Stimulated activated CD8-positive, alpha-beta memory T cell treated with anti-CD3 and anti-CD28 coated beads, Interleukin-4, amount 100 ng/mL, for 4 hours (primary cell): ENCODE data around the gene OCLN.
"Not testable (repeated sequence)": the region's sequence is repeated elsewhere in the genome, so short reads cannot be mapped to it uniquely, and the experiment has no call there.

Experiments
- DNase-seq, 2 donors: peaks; one replicate each; pipeline ENCODE4 v3.0.0-alpha.2; 2020; ENCODE audit warnings: low read depth in 2 of 2, low spot score in 1 of 2

The OCLN gene

DNA sequence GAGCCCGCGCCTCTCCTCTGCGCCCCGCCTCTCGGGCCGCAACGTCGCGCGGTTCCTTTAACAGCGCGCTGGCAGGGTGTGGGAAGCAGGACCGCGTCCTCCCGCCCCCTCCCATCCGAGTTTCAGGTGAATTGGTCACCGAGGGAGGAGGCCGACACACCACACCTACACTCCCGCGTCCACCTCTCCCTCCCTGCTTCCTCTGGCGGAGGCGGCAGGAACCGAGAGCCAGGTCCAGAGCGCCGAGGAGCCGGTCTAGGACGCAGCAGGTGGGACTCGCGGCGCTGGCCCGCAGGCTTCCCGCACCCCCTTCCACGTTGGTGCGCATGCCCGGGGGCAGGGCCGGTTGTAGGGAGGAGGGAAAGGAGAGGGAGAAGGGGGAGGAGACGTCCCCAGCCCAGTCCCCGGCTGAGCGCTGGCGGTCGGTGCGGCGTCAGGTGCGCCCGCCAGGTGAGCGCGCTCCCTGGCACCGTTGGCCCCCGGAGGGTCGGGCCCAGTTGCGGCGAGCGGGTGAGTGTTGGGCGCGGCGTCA lies at the start of gene OCLN:
Gene OCLN (plus strand): TSS at position 400 of the 532 bp plus-strand sequence. CDS start 11,455 bp downstream, outside the sequence.
- DNase-seq = no peak

DNA sequence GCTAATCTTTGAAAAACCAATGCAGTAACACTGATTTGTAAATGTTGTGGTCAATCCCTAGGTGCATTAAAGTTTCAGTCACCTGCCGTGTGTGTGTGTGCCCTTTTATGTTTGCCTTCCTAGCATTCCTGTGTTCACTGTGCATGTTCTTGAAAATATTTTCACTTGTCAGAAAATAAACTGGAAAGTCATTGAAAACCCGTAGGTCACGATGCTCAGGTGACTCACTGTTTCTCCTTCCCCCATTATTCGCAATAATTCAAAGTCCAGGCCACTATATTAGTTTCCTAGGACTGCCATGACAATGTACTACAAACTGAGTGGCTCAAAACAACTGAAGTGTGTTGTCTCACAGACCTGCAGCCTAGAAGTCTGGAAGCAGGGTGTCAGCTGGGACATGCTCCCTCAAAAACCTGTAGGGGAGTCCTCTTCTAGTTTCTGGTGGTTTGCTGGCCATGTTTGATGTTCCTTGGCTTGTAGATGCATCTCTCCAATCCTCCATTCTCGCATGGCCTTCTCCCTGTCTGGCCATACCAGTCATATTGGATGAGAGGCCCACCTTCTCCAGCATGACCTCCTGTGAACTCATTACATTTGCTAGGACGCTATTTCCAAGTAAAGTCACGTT lies 48.3 kb upstream of the OCLN start:
- no peak for DNase-seq

GRCh38 chr5:69449511-69449910 lies 43.1 kb upstream of the OCLN start:
- no peak for DNase-seq

DNA sequence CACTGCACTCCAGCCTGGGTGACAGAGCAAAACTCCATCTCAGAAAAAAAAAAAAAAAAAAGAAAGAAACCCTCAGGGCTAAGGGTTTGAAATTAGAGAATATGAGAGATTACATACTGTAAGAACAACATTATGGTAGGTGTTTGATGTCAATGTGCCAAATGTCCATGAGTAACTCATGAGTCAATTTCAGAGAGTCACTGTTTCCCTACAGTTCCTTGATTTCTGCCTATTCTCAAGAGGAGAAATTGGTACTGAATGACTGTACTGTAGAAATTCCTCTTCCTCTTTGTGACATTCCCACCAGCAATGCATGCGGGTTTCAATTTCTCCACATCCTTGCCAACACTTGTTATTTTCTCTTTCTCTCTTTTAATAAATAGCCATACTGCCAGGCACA lies 42.5 kb upstream of the OCLN start:
- DNase-seq = no peak

GRCh38 chr5:69450527-69450926 lies 42.1 kb upstream of the OCLN start:
- DNase-seq = not testable (repeated sequence)

GRCh38 chr5:69451941-69452647 lies 40.5 kb upstream of the OCLN start:
- no peak for DNase-seq

DNA sequence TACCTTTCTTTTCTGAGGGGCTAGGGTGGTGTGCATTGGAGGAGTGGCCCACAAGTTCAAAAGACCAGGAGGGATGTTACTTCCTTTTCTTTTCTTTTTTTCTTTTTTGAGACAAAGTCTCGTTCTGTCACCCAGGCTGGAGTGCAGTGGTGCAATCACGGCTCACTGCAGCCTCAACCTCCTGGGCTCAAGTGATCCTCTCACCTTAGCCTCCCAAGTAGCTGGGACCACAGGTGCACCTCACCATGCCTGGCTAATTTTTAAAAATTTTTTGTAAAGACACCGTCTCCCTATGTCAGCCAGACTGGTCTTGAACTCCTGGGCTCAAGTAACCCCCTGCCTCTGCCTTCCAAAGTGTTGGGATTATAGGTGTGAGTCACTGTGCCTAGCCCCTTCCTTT lies 39.1 kb upstream of the OCLN start:
- not testable (repeated sequence) for DNase-seq

GRCh38 chr5:69454460-69455249 lies 37.9 kb upstream of the OCLN start:
- no peak for DNase-seq

DNA sequence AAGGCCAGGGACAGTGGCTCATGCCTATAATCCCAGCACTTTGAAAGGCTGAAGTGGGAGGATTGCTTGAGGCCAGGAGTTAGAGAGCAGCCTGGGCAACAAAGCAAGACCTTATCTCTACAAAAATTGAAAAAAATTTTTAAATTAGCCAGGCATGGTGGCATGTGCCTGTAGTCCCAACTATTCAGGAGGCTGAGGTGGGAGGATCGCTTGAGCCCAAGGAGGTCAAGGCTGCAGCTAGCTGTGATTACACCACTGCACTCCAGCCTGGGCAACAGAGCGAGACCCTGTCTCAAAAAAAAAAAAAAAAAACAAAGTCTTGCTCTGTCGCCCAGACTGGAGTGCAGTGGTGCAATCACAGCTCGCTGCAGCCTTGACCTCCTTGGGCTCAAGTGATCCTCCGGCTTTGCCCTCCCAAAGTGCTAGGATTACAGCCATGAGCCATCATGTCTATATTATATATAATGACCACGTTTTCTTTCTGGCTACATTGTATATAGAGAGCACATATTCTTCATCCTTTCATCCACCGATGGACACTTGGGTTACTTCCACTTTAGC lies 37.1 kb upstream of the OCLN start:
- not testable (repeated sequence) for DNase-seq

GRCh38 chr5:69462170-69462569 lies 30.4 kb upstream of the OCLN start:
- DNase-seq = no peak

DNA sequence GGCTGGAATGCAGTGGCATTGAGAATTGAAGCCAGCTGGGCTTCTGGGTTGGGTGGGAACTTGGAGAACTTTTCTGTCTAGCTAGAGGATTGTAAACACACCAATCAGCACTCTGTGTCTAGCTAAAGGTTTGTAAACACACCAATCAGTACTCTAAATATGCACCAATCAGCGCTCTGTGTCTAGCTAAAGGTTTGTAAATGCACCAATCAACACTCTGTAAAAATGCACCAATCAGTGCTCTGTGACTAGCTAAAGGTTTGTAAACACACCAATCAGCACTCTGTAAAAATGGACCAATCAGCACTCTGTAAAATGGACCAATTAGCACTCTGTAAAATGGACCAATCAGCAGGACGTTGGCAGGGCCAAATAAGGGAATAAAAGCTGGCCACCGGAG lies 26.2 kb upstream of the OCLN start:
- not testable (repeated sequence) for DNase-seq

DNA sequence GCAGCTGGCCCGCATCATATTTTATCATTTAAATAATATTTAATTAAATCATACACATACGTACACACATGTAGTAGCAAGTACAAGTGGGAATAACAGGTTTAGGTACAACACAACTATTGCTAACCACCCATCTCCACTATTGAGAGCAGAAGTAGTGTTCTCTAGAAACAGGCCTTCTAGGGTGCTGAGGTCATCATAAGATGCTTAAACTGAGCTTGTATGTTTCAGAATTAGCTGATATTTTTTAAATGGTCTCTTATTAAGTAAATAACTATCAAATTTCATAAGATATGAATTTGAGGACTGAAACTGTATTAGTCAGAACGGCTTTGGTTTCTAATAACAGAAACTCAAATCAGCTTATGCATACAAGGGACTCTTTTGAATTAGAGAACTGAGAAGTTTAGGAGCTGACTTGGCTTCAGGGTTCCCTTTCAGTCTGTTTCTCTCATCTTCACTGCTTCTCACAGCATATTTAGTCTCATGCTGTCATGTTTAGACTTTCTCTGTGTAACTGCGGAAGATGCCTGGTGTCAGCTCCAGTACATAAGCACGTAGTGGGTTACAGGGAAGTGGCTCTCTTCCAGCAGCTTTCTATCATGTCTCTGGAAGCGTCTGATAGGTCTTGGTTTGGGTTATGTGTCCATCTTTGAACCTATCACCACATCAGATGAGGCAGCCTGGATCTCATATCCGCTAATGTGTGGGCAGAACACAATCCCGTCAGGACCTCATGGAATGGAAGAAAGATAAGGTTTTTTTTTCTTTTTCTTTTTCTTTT lies 25.0 kb upstream of the OCLN start:
- no peak for DNase-seq

DNA sequence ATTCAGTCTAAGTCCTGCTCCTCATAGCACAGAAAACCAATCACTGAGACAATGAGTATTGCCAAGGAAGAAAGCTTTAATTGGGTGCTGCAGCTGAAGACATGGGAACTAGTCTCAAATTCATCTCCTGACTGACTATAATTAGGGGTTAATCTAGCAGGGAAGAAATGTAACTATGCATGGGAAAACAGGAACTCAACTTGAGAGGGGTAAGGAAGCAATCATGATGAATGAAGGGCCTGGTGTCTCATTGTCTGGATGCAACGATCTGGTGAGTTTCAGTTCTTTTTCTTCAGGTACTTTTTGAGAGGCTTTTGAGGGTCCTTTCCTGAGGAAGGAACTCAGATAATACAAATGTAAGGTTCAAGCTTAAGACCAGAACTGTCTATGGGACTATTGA lies 24.0 kb upstream of the OCLN start:
- no peak for DNase-seq

DNA sequence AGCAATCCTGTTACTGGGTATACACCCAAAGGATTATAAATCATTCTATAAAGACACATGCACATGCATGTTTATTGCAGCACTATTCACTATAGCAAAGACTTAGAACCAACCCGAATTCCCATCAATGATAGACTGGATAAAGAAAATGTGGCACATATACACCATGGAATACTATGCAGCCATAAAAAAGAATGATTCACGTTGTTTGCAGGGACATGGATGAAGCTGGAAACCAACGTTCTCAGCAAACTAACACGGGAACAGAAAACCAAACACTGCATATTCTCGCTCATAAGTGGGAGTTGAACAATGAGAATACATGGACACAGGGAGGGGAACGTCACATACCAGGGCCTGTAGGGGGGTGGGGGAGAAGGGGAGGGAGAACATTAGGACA lies 21.1 kb upstream of the OCLN start:
- DNase-seq = not testable (repeated sequence)

DNA sequence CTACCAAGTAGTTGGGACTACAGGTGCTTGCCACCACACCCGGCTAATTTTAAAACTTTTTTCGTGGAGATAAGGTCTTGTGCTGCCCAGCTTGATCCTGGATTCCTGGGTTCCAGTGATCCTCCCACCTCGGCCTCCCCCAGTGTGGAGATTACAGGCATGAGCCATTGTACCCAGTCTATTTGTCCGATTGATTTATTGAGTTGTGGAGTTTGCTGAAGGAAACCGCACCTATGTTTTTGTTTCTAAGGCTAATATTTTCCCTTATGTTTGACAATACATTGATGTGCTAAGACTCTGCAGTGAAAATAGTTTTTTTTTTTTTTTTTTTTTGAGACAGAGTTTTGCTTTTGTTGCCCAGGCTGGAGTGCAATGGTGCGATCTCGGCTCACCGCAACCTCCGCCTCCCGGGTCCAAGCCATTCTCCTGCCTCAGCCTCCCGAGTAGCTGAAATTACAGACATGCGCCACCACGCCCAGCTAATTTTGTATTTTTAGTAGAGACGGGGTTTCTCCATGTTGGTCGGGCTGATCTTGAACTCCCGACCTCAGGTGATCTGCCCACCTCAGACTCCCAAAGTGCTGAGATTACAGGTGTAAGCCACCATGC lies 20.0 kb upstream of the OCLN start:
- DNase-seq = not testable (repeated sequence)

DNA sequence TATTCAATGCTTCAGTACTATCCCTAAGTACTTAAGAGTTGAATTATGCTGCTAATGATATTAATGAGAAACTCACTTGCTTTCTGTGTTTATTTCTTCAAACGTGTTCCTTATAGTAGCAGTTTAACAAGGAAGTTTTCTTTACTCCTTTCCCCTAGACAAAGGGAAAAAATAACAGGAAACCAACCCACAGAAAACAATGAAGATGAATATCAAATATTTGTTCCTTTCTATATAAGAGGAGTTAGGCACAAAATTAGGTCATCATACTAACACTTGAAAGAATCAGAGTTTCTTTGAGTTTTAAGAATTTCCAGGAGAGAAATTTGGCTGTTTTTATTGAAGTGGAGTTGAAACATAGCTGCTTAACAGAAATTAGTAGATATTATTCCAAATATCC lies 15.4 kb upstream of the OCLN start:
- no peak for DNase-seq

DNA sequence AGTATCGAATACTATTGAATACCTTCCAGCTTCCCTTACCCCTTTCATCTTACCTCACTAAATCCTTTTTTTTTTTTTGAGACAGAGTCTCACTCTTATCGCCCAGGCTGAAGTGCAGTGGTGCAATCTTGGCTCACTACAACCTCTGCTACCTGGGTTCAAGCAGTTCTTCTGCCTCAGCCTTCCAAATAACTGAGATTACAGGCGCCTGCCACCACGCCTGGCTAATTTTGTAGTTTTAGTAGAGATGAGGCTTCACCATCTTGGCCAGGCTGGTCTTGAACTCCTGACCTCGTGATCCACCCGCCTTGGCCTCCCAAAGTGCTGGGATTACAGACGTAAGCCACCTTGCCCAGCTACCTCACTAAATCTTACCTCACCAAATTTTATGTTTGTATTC lies 14.3 kb upstream of the OCLN start:
- not testable (repeated sequence) for DNase-seq

- DNase-seq = no peak
These were observed 7.7 kb upstream of the OCLN start for GRCh38 chr5:69484891-69485290.

DNA sequence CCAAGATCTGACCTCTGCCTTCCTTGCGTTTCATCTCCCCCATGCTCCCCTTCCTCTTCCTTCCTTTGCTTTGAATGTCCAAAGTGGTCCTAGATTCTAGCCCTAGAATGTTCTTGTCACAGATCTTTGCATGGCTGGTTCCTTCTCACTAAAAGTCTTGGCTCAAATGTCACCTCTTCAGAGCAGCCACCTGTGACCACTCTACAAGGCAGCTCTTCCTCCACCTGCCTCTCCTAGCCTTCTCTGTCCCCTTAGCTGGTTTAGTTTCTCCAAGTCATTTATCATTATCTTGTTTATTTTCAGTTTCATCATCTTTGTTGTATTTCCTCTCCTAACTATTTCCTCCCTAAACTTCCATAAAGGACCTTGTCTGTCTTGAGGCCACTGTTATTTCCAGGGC lies 7.1 kb upstream of the OCLN start:
- no peak for DNase-seq

DNA sequence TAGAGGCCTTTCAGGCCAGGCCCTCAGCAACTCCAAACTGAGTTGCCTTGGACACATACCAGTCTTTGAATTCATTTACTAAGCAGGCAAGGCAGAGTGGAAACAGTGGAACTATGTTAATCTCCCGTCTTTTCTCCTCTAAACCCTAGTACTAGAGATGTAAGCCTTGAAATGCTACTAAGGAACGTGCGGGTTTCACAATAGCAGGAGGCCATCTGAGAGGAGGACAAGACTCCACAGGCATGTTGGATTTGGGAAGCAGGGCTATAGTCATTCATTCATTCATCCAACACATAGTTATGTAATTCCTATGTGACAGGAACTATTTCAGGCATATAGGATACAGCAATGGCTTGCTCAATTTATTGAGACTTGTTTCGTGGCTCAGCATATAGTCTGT lies 3.3 kb upstream of the OCLN start:
- no peak for DNase-seq
